Retinal pigment epithelial cell (primary cell): ENCODE results near the gene MRPS18A.
"Not testable (repeated sequence)": the region's sequence is repeated elsewhere in the genome, so short reads cannot be mapped to it uniquely, and the experiment has no call there.

Experiments used
- DNase-seq: peaks from one replicate; pipeline ENCODE4 v3.0.0-alpha.2; 2010; ENCODE audit warnings: low read depth
- H3K4me3 ChIP-seq: 2 replicates; pipeline ENCODE4 v1.5.1; 2011; ENCODE audit warnings: mild to moderate bottlenecking, low read length, control low read depth, moderate library complexity
- TF ChIP-seq, protein P1 (sequence below): conservative IDR thresholded peaks from 2 replicates; pipeline ENCODE4 v1.5.1; 2011; ENCODE audit warnings: low read depth, low read length, control low read depth, inconsistent platforms

Gene MRPS18A

DNA sequence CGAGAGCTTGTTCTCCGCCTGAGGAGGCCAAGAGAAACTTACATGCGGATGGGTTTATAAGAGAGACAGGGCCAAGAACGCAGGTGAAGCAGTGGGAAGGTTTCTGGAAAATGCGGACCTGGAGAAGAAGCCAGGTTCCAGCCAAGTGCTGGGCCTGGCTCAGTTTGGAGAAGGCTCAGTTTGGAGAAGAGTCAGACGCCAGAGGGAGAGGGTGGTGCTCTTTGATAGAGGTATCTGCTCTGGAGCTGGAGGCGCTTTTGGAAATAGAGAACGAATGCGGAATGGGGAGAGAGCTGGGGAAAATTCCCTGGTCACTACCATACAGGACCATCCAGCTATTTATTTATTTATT is 42.0 kb downstream of the MRPS18A start:
- TF ChIP-seq, protein P1, sequence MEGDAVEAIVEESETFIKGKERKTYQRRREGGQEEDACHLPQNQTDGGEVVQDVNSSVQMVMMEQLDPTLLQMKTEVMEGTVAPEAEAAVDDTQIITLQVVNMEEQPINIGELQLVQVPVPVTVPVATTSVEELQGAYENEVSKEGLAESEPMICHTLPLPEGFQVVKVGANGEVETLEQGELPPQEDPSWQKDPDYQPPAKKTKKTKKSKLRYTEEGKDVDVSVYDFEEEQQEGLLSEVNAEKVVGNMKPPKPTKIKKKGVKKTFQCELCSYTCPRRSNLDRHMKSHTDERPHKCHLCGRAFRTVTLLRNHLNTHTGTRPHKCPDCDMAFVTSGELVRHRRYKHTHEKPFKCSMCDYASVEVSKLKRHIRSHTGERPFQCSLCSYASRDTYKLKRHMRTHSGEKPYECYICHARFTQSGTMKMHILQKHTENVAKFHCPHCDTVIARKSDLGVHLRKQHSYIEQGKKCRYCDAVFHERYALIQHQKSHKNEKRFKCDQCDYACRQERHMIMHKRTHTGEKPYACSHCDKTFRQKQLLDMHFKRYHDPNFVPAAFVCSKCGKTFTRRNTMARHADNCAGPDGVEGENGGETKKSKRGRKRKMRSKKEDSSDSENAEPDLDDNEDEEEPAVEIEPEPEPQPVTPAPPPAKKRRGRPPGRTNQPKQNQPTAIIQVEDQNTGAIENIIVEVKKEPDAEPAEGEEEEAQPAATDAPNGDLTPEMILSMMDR = no peak
- peak overlapping the region; percentile 65 for H3K4me3 ChIP-seq
- DNase-seq = no peak

DNA sequence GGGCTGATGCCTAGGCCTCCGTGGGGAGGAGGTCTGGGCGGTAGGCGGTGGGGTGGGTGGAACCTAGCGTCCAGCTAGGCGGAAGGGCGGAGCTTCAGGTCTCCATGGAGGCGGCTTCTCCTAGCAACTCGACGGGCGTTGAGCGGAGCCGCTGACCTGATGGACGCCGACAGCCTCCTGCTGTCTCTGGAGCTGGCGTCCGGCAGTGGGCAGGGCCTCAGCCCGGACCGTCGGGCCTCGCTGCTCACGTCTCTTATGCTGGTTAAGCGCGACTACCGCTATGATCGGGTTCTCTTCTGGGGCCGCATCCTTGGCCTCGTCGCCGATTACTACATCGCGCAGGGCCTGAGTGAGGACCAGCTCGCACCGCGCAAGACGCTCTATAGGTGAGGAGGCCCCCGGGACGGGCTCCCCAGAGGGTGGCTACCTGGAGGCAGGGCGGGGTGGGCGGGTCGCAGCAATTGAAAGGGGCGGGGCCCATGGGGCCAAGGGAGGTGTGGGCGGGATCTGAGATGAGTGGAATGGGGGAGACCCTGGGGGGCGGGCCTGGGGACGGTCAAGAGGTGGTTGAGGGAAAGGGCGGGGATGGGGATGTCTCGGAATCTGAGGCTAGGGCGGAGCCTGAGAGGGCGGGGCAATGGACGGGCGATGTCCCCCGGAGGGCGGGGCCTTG is 42.5 kb downstream of the MRPS18A start, which contains the start of gene RSPH9:
Gene RSPH9, plus strand, starts transcription at position 97 of the 673 bp plus-strand sequence. Its CDS starts 63 bp downstream, at position 160.
- DNase-seq = no peak
- TF ChIP-seq, protein P1 = no peak

DNA sequence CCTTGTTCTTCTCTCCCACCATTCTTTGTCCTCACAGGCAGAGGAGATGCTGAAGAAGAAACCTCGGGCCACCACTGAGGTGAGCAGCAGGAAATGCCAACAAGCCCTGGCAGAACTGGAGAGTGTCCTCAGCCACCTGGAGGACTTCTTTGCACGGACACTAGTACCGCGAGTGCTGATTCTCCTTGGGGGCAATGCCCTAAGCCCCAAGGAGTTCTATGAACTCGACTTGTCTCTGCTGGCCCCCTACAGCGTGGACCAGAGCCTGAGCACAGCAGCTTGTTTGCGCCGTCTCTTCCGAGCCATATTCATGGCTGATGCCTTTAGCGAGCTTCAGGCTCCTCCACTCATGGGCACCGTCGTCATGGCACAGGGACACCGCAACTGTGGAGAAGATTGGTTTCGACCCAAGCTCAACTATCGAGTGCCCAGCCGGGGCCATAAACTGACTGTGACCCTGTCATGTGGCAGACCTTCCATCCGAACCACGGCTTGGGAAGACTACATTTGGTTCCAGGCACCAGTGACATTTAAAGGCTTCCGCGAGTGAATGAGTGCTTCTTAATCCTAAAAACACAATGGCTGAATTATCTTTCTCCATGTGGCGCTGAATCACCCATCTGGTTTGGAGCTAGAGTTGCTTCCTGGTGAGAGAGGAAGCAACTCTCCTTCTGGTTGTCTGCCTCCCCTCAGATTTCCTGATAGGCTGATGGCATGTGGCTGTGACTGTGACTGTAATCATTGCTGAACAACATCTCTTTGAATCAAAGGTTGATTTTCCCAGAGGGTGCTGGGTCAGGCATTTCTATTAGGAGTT is 47.4 kb downstream of the MRPS18A start:
- TF ChIP-seq, protein P1 = no peak
- DNase-seq = no peak
- H3K4me3 ChIP-seq = no peak overlapping the region

More for the DNA sequence above, 42.5 kb downstream of the MRPS18A start, which contains the start of gene RSPH9:
- H3K4me3 ChIP-seq = peak within 1 kb of the TSS; percentile 65

DNA sequence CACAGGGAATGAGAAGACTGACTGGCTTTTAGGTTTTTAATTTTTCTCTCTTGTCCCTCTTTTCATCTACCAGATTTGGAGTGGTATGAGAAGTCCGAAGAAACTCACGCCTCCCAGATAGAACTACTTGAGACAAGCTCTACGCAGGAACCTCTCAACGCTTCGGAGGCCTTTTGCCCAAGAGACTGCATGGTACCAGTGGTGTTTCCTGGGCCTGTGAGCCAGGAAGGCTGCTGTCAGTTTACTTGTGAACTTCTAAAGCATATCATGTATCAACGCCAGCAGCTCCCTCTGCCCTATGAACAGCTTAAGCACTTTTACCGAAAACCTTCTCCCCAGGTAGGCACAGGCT is 51.3 kb downstream of the MRPS18A start:
- peak overlapping the region; percentile 96 for H3K4me3 ChIP-seq
- TF ChIP-seq, protein P1 = no peak
- DNase-seq = no peak

DNA sequence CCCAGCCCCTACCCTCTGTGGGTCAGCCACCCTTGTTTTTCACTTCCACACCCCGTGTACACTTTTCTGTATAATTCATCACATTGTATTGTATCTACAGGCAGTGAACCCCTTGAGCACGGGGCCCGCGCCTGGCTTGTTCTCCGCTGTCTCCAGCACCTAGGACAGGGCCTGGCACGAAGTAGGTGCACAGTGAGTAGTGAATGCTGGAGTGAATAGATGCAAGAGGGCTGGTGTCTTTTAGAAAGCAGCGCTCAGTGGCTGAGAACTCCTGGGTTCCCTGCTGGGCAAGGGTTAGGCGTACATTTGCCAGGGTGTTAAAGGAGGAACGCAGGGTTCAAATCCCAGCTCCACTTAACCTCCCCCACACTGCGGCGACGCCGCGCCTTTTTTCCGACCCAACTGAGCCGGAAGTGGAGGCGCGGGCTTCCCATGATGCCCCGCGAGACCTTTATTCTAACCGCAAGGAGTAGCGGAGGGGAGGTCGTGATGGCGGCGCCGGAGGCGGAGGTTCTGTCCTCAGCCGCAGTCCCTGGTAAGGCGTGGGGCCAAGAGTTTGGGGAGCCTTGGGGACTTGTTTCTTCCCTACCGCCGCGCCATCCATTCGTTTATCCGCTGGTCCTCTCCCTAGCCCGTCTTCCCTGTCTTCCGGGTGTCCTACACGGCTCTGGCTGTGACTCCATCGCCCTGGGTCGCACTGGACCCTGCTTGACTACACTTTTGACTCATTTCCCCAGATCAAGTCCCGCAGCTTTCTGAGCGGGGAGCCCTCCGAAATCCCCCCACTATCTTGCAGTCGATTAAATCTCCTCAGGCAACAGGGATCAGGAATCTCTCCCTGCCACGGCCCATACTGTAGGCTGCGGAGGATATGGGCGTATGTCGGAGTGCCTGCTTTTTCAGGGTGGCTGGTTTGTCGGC is 51.9 kb downstream of the MRPS18A start, which contains the start of gene MAD2L1BP:
Gene MAD2L1BP, plus strand, starts transcription at position 454 of the 921 bp plus-strand sequence. Its CDS starts 36 bp downstream, at position 490.
- TF ChIP-seq, protein P1 = no peak
- H3K4me3 ChIP-seq = peak within 1 kb of the TSS; percentile 96
- DNase-seq = no peak

DNA sequence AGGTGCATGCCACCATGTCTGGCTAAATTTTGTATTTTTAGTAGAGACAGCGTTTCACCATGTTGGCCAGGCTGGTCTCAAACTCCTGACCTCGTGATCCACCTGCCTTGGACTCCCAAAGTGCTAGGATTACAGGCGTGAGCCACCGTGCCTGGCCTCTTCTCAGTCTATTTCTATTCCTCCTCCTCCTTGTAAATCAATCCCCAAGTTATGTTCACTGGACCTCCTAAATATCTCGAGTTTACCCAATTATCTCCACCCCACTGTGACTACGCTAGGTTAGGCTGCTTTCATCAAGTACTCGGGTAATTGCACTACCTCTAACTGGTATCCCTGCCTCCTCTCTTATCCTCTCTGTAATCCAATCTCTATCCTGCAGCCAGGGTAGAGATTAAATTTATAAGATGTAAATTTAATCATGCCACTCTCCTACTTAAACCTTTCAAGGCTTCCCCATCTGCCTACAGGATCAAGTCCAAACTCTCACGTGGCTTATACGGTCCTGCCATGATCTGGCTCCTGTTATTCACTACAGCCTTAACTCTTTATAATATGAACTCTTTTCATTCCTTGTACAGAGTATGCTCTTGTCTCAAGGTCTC is 52.8 kb downstream of the MRPS18A start:
- TF ChIP-seq, protein P1 = no peak
- H3K4me3 ChIP-seq = no peak overlapping the region
- no peak for DNase-seq

DNA sequence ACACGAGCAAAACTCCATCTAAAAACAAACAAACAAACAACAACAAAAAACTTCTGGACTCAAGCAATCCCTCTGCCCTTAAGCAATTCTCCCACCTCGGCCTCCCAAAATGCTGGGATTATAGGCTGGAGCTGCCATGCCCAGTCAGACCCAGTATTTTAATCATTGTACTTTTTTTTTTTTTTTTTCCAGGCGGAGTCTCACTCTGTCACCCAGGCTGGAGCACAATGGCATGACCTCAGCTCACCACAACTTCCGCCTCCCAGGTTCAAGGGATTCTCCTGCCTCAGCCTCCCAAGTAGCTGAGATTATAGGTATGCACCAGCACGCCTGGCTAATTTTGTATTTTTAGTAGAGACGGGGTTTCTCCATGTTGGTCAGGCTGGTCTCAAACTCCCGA is 54.6 kb downstream of the MRPS18A start:
- not testable (repeated sequence) for DNase-seq, H3K4me3 ChIP-seq
